ENCODE data around the gene CARS1. TPM values are rescaled to one million over a fixed set of nuclear protein-coding genes. Genes with fewer than 3 reads are reported as not detected.

The CARS1 gene
- total and polyA plus RNA-seq, 9 of the 15 experiments (the other 6 are each of a cell fraction or from before 2014, with no cell fraction given) = 14.4 to 106 (median 73.6) TPM

- Histone ChIP-seq H2AFZ (ENCODE audit: low read depth, low read length) (no peak overlapping the region), H3K27ac (ENCODE audit: extremely low read depth, low read depth, low read length) (no peak overlapping the region), H3K9ac (ENCODE audit: insufficient read depth in 1 of 2, low read depth in 2 of 2, low read length in 2 of 2) (peak overlapping the region in 1 of 2 experiments; percentile 74; a peak in 2 of 4 replicates), H4K20me1 (replicated peaks; ENCODE audit: control insufficient read depth, insufficient read depth, low read length) (0 out of 2 replicates have a peak, but pooled peaks cover 7% of the 10 kb centered on the region), H3K79me2 (ENCODE audit: control insufficient read depth, insufficient read depth, low read length) (no peaks in the 10 kb centered on the region), H3K4me2 (ENCODE audit: insufficient read depth, low read length) (no peak overlapping the region), H3K9me1 (ENCODE audit: control insufficient read depth, insufficient read depth, low read length) (no peaks in the 10 kb centered on the region), H3K4me1 (replicated peaks in 1 of 2; ENCODE audit: control insufficient read depth in 2 of 2, insufficient read depth in 2 of 2, low read length in 2 of 2) (peaks cover 0 to 19% of the 10 kb centered on the region in 2 experiments; a peak in 1 of 5 replicates), H3K4me3 (no peak overlapping the region), H3K36me3 (ENCODE audit: control insufficient read depth, insufficient read depth, low read length) (peaks cover 70% of the 10 kb centered on the region; the same call in 2 of the 3 replicates), H3K9me3 (replicated peaks; ENCODE audit: control insufficient read depth, insufficient read depth, low read depth, low read length) (no peaks in the 10 kb centered on the region), H3K27me3 (ENCODE audit: control insufficient read depth in 2 of 2, insufficient read depth in 2 of 2, low read length in 2 of 2) (no peaks in the 10 kb centered on the region)
- CTCF ChIA-PET (ENCODE audit: low intra/inter-chr PET ratio) = no interaction called here
- BruUV-seq (replicated peaks) = no TSS peak
- intact Hi-C loops (cut with micrococcal nuclease) (no loop called here), in situ Hi-C loops (cut with MboI) (no loop called here)
- ATAC-seq = no peak; the same call in 2 of the 3 replicates
- no peak for TF ChIP-seq RNF219 (CRISPR knock-in tag; IDR thresholded peaks at IDR 0.05)
- 0 out of 2 replicates have a peak, but pooled peaks have one; percentile 15 for TF ChIP-seq JUND (IDR thresholded peaks at IDR 0.05; ENCODE audit: borderline replicate concordance, low read depth, low read length)
- TF ChIP-seq JUND (tag; IDR thresholded peaks at IDR 0.05; ENCODE audit: borderline replicate concordance, low read depth, low read length) = no peak
- peak; percentile 70 for TF ChIP-seq ATF3 (IDR thresholded peaks at IDR 0.05)
- no peak for TF ChIP-seq ATF3 (CRISPR knock-in tag; conservative IDR thresholded peaks at IDR 0.05)
- TF ChIP-seq MEF2D (tag; conservative IDR thresholded peaks at IDR 0.05; ENCODE audit: low read depth) = no peak
- TF ChIP-seq ATF7 (IDR thresholded peaks at IDR 0.05) = peak; percentile 63; the same call in 1 of the 2 replicates
- peak; percentile 32; the same call in 1 of the 2 replicates for TF ChIP-seq TCF3 (CRISPR knock-in tag; IDR thresholded peaks at IDR 0.05)
- TF ChIP-seq POLR2G (IDR thresholded peaks at IDR 0.05; ENCODE audit: low read depth, low read length) = peak; percentile 39
- TF ChIP-seq RBM22 (IDR thresholded peaks at IDR 0.05; ENCODE audit: low read depth, low read length, poor library complexity, severe bottlenecking) = peak; percentile 72
- TF ChIP-seq ARID1B (IDR thresholded peaks at IDR 0.05) = peak; percentile 15; the same call in 1 of the 2 replicates
- POLR2A ChIA-PET = interaction anchor here (0.7 to 3.9 kb wide), 4 partner anchors 14 to 227 kb away, joined by 3 to 14 read pairs (median 4); no protein-coding TSS in a partner anchor
- WGBS (ENCODE audit: insufficient coverage, low coverage, missing lambda C conversion rate) = 88% methylated on average over 7 of the region's 9 CpGs
- FAIRE-seq = no peak
- DNase-seq (ENCODE audit: extremely low read depth in 1 of 4, low spot score in 3 of 4) = no peak
Measured at GRCh38 chr11:3008746-3009336, 48.4 kb downstream of the CARS1 start.
